HEK293 (cell line): ENCODE data around the gene SPRED2.

Experiments used
- CTCF ChIA-PET: fragments of 350-600 bp; formaldehyde crosslinking; extraction: SDS; loops from one replicate; lab custom pipeline; 2021; ENCODE audit warnings: antibody characterized with exemption; lab: Yijun Ruan, JAX
- POLR2A ChIA-PET: fragments of 300-600 bp; formaldehyde crosslinking; extraction: SDS; loops from one replicate; lab custom pipeline; 2020; ENCODE audit warnings: antibody characterized with exemption, inconsistent platforms; lab: Yijun Ruan, JAX
- H3K27ac ChIP-seq: fragments of 200-500 bp; sonication (Bioruptor generic); 2 replicates; pipeline ENCODE4 v1.5.1; 2014; ENCODE audit warnings: low read depth, low read length, control low read depth, inconsistent platforms; ENCODE audit errors: extremely low read depth
- H3K36me3 ChIP-seq, 2 experiments: fragments of 200-500 bp in 1 of 2; sonication (Bioruptor generic) in 1 of 2; 1 replicate in 1 of 2; 2 replicates in 1 of 2; pipeline ENCODE4 v1.5.1; 2014 to 2017; ENCODE audit warnings: inconsistent platforms in 2 of 2, low read length in 2 of 2; ENCODE audit not compliant: control insufficient read depth in 2 of 2, insufficient read depth in 1 of 2
- H3K4me1 ChIP-seq: fragments of 200-500 bp; sonication (Bioruptor generic); 2 replicates; pipeline ENCODE4 v1.5.1; 2014; ENCODE audit warnings: mild to moderate bottlenecking, low read length, inconsistent platforms; ENCODE audit not compliant: control insufficient read depth, insufficient read depth
- H3K4me3 ChIP-seq: 2 replicates; pipeline ENCODE4 v1.5.1; 2011; ENCODE audit warnings: low read depth, mild to moderate bottlenecking, control low read depth, low read length, moderate library complexity
- H3K9me3 ChIP-seq: fragments of 200-500 bp; sonication (Bioruptor generic); 2 replicates; pipeline ENCODE4 v1.5.1; 2014; ENCODE audit warnings: low read depth, low read length, inconsistent platforms; ENCODE audit not compliant: control insufficient read depth, insufficient read depth
- KLF10 ChIP-seq: fragments of 450-650 bp; IDR thresholded peaks from 2 replicates; pipeline ENCODE4 v1.5.1; 2018; ENCODE audit warnings: missing biosample characterization, mild to moderate bottlenecking, missing genetic modification characterization
- KLF9 ChIP-seq: fragments of 450-650 bp; formaldehyde crosslinking; IDR thresholded peaks from 2 replicates; pipeline ENCODE4 v1.5.1; 2016; ENCODE audit warnings: missing biosample characterization, missing genetic modification characterization, low read depth
- PATZ1 ChIP-seq: fragments of 450-650 bp; formaldehyde crosslinking; IDR thresholded peaks from 2 replicates; pipeline ENCODE4 v1.5.1; 2016; ENCODE audit warnings: missing biosample characterization, missing genetic modification characterization
- PRDM10 ChIP-seq: fragments of 450-650 bp; formaldehyde crosslinking; IDR thresholded peaks from 2 replicates; pipeline ENCODE4 v1.5.1; 2016; ENCODE audit warnings: missing biosample characterization, missing genetic modification characterization
- SCRT2 ChIP-seq: fragments of 450-650 bp; formaldehyde crosslinking; IDR thresholded peaks from 2 replicates; pipeline ENCODE4 v1.5.1; 2016; ENCODE audit warnings: missing biosample characterization, missing genetic modification characterization
- SETDB1 ChIP-seq: IDR thresholded peaks from one replicate; pipeline ENCODE4 v1.6.1; 2017; ENCODE audit warnings: mild to moderate bottlenecking, low read length, moderate library complexity, mixed read lengths; ENCODE audit not compliant: insufficient read length
- SP2 ChIP-seq: fragments of 450-650 bp; formaldehyde crosslinking; IDR thresholded peaks from 2 replicates; pipeline ENCODE4 v1.5.1; 2016; ENCODE audit warnings: missing biosample characterization, missing genetic modification characterization
- SP3 ChIP-seq: fragments of 450-650 bp; formaldehyde crosslinking; IDR thresholded peaks from 2 replicates; pipeline ENCODE4 v1.5.1; 2016; ENCODE audit warnings: missing biosample characterization, missing genetic modification characterization
- SP7 ChIP-seq: fragments of 450-650 bp; formaldehyde crosslinking; IDR thresholded peaks from 2 replicates; pipeline ENCODE4 v1.5.1; 2016; ENCODE audit warnings: missing biosample characterization, missing genetic modification characterization
- ZBTB7A ChIP-seq: fragments of 450-650 bp; formaldehyde crosslinking; IDR thresholded peaks from 2 replicates; pipeline ENCODE4 v1.5.1; 2016; ENCODE audit warnings: low read depth, missing biosample characterization, missing genetic modification characterization
- ZNF211 ChIP-seq: fragments of 450-650 bp; formaldehyde crosslinking; IDR thresholded peaks from 2 replicates; pipeline ENCODE4 v1.5.1; 2016; ENCODE audit warnings: low read depth, missing biosample characterization, missing genetic modification characterization
- ZNF324 ChIP-seq: fragments of 450-650 bp; formaldehyde crosslinking; IDR thresholded peaks from 2 replicates; pipeline ENCODE4 v1.5.1; 2016; ENCODE audit warnings: missing biosample characterization, missing genetic modification characterization
- ZNF423 ChIP-seq: fragments of 450-650 bp; formaldehyde crosslinking; IDR thresholded peaks from 2 replicates; pipeline ENCODE4 v1.5.1; 2016; ENCODE audit warnings: missing biosample characterization, missing genetic modification characterization
- ZNF513 ChIP-seq: fragments of 450-650 bp; IDR thresholded peaks from 2 replicates; pipeline ENCODE4 v1.5.1; 2018; ENCODE audit warnings: missing biosample characterization, missing genetic modification characterization
- ZNF521 ChIP-seq: fragments of 450-650 bp; formaldehyde crosslinking; IDR thresholded peaks from 2 replicates; pipeline ENCODE4 v1.5.1; 2017; ENCODE audit warnings: missing biosample characterization, mild to moderate bottlenecking, missing genetic modification characterization
- ZNF549 ChIP-seq: fragments of 450-650 bp; IDR thresholded peaks from 2 replicates; pipeline ENCODE4 v1.5.1; 2018; ENCODE audit warnings: missing biosample characterization, missing genetic modification characterization, mild to moderate bottlenecking, inconsistent platforms, moderate library complexity
- ZNF660 ChIP-seq: fragments of 450-650 bp; IDR thresholded peaks from 2 replicates; pipeline ENCODE4 v1.5.1; 2018; ENCODE audit warnings: missing biosample characterization, mild to moderate bottlenecking, missing genetic modification characterization
- ZNF704 ChIP-seq: fragments of 450-650 bp; formaldehyde crosslinking; IDR thresholded peaks from 2 replicates; pipeline ENCODE4 v1.5.1; 2016; ENCODE audit warnings: missing biosample characterization, missing genetic modification characterization
- ZNF747 ChIP-seq: fragments of 450-650 bp; formaldehyde crosslinking; IDR thresholded peaks from 2 replicates; pipeline ENCODE4 v1.5.1; 2016; ENCODE audit warnings: missing biosample characterization, missing genetic modification characterization
- ZNF768 ChIP-seq: fragments of 450-650 bp; formaldehyde crosslinking; IDR thresholded peaks from 2 replicates; pipeline ENCODE4 v1.5.1; 2018; ENCODE audit warnings: missing biosample characterization, mild to moderate bottlenecking, missing genetic modification characterization
- ZNF776 ChIP-seq: fragments of 450-650 bp; formaldehyde crosslinking; IDR thresholded peaks from 2 replicates; pipeline ENCODE4 v1.5.0; 2017; ENCODE audit warnings: missing biosample characterization, missing genetic modification characterization, borderline replicate concordance
- ZNF792 ChIP-seq: fragments of 450-650 bp; formaldehyde crosslinking; IDR thresholded peaks from 2 replicates; pipeline ENCODE4 v1.5.1; 2016; ENCODE audit warnings: missing biosample characterization, missing genetic modification characterization
- ZSCAN4 ChIP-seq: fragments of 450-650 bp; formaldehyde crosslinking; IDR thresholded peaks from 2 replicates; pipeline ENCODE4 v1.5.1; 2017; ENCODE audit warnings: missing biosample characterization, missing genetic modification characterization

SPRED2 gene

GRCh38 chr2:65421432-65421748 is 11.0 kb downstream of the SPRED2 start:
- ChIA-PET CTCF (interaction anchor here (1.3 kb wide), 1 partner anchor 14 kb away, joined by 4 read pairs; no protein-coding TSS in a partner anchor), POLR2A (interaction anchor here (0.9 to 2.6 kb wide), 3 partner anchors 10 to 194 kb away, joined by 3 to 14 read pairs (median 9); partner anchors contain the start of genes ACTR2 and SPRED2)
- Histone ChIP-seq H3K4me1 (peaks cover 12% of the 10 kb centered on the region; the same call in 1 of the 2 replicates), H3K27ac (no peak overlapping the region), H3K9me3 (no peaks in the 10 kb centered on the region), H3K36me3 (no peaks in the 10 kb centered on the region), H3K4me3 (no peak overlapping the region)
- TF ChIP-seq ZNF660 (tag by site-specific recombination) (no peak), ZNF513 (tag by site-specific recombination) (no peak), SETDB1 (no peak), PATZ1 (tag by site-specific recombination) (no peak), ZBTB7A (no peak), KLF9 (tag by site-specific recombination) (no peak), ZNF792 (tag by site-specific recombination) (no peak), ZNF423 (no peak), ZNF521 (tag by site-specific recombination) (no peak)

- Histone ChIP-seq H3K36me3 (no peaks in the 10 kb centered on the region), H3K4me3 (no peak overlapping the region), H3K27ac (no peak overlapping the region), H3K9me3 (no peaks in the 10 kb centered on the region), H3K4me1 (peaks cover 12% of the 10 kb centered on the region; the same call in 1 of the 2 replicates)
- ChIA-PET CTCF (interaction anchor here (1.3 kb wide), 1 partner anchor 15 kb away, joined by 4 read pairs; no protein-coding TSS in a partner anchor), POLR2A (interaction anchor here (0.6 to 2.6 kb wide), 5 partner anchors 10 to 194 kb away, joined by 3 to 14 read pairs (median 4); partner anchors contain the start of genes ACTR2 and SPRED2)
- TF ChIP-seq KLF10 (no peak), PRDM10 (tag by site-specific recombination) (no peak), SCRT2 (peak; percentile 69), ZNF211 (tag by site-specific recombination) (no peak), ZNF704 (no peak), SP3 (no peak), ZBTB7A (no peak), ZNF324 (tag by site-specific recombination) (no peak), SP2 (tag by site-specific recombination) (peak; percentile 24; the same call in 1 of the 2 replicates), ZSCAN4 (no peak), SP7 (tag by site-specific recombination) (no peak; the same call in 1 of the 2 replicates), ZNF776 (tag by site-specific recombination) (no peak), ZNF549 (no peak), ZNF747 (no peak), ZNF768 (no peak)
Measured at GRCh38 chr2:65420712-65421431, 11.5 kb downstream of the SPRED2 start.
